AG09319 (cell line): Measurements from ENCODE around the gene NR1H4.
"Not testable (repeated sequence)": the region's sequence is repeated elsewhere in the genome, so short reads cannot be mapped to it uniquely, and the experiment has no call there.

Experiments used
- DNase-seq: peaks from one replicate; pipeline ENCODE4 v3.0.0-alpha.2; 2010; ENCODE audit warnings: low read depth; ENCODE audit errors: extremely low read depth
- CTCF ChIP-seq: IDR thresholded peaks from 2 replicates; pipeline ENCODE4 v1.5.1; 2011; ENCODE audit warnings: low read depth, mild to moderate bottlenecking, inconsistent platforms, low read length, moderate library complexity

The NR1H4 gene

GRCh38 chr12:100494538-100494937 is 20.9 kb downstream of the NR1H4 start:
- no peak for TF ChIP-seq CTCF
- DNase-seq = no peak

GRCh38 chr12:100497105-100497795 is 23.6 kb downstream of the NR1H4 start:
- DNase-seq = no peak
- TF ChIP-seq CTCF = no peak

DNA sequence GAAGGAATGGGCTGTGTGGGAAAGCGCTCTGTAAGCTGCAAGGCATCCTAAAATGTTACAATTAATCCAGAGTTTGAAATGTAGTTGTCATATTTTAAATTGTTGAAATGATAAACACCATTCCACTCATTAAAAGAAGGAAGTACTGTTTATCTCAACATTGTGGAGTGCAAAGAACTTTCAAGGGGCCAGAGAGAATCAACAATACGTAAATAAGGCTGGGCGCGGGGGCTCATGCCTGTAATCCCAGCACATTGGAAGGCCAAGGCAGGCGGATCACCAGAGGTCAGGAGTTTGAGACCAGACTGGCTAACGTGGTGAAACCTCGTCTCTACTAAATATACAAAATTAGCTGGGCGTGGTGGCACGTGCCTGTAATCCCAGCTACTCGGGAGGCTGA is 24.5 kb downstream of the NR1H4 start:
- DNase-seq = no peak
- no peak for TF ChIP-seq CTCF

DNA sequence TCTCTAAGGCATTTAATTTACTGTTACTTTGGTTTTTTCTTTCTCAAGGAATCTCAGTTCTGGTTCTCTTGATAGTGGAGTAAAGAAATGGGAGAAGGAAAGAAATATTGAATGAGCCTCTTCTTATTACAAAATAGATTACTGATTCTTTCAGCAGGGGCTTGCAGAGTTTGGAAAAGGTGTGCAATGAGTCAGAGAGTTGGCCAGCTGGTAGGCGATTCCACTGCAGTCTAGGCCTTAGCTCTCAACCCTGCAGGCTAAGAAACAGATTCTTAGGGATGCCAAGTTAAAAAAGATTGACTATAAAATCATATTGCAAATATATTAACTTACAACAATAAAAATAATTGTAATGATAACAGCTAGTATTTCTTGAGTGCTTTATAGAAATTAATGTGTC is 25.8 kb downstream of the NR1H4 start:
- no peak for DNase-seq
- no peak for TF ChIP-seq CTCF

- DNase-seq = not testable (repeated sequence)
Observed at GRCh38 chr12:100502718-100503117, 29.1 kb downstream of the NR1H4 start.

DNA sequence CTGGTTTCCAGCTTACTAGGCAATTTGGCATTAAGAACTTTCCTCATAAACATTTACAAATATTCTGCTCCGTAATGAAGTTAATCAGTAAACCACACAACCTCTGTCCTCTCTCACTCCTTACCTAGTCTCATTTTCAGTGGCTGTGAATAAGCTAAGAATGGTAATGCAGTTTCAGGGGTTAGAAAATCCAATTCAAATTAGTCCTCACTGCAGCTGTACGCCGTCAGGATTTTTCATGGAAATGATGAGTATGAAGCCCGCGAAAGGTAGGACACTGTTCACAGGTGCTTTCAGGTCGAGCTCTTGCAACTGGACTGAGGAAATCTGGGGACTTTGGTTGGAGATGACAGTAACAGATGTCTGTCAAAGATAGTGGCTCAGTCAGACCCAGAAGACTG is 29.6 kb downstream of the NR1H4 start:
- DNase-seq = no peak
- TF ChIP-seq CTCF = no peak

- TF ChIP-seq CTCF = no peak
- DNase-seq = no peak
Observed at GRCh38 chr12:100504804-100505203, 31.1 kb downstream of the NR1H4 start.

- no peak for DNase-seq
- TF ChIP-seq CTCF = no peak
Observed at GRCh38 chr12:100508751-100509150, 35.1 kb downstream of the NR1H4 start.
